NT2/D1 (cell line): ENCODE results near the gene ATP13A3.

Experiments
- YY1 ChIP-seq: IDR thresholded peaks from 2 replicates; pipeline ENCODE4 v1.6.1; 2011; ENCODE audit not compliant: insufficient read length, insufficient read depth
- ZNF274 ChIP-seq: IDR thresholded peaks from 2 replicates; pipeline ENCODE4 v1.6.1; 2011; ENCODE audit warnings: mild to moderate bottlenecking, low read depth, low read length

DNA sequence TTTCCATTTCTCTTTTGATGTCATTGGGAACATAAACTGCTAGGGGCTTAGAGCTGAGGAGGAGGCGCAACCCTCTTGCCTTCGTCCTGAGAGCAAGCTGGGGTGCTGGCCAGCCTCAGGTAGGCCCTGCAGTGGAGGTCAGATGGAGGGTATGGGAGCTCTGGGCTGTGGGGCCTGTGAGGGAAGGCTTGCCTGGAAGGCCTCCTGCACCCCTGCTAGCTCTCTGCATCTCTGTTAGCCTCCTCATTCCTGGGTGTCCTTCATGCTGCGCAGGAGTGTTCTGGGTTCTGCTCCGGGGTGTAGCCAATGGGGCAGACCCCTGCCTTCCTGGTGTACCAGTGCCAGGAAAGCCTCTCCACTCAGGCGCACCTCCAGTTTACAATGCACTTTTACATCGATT lies 99.5 kb downstream of the ATP13A3 start:
- TF ChIP-seq YY1 (no peak), ZNF274 (no peak)
